AG09309 (cell line): ENCODE measurements around the gene P2RY11.

Source experiments
- DNase-seq: peaks from one replicate; pipeline ENCODE4 v3.0.0-alpha.2; 2010; ENCODE audit warnings: low read depth
- H3K4me3 ChIP-seq: 2 replicates; pipeline ENCODE4 v1.5.1; 2011; ENCODE audit warnings: mild to moderate bottlenecking, low read depth, low read length, moderate library complexity; ENCODE audit not compliant: control insufficient read depth
- CTCF ChIP-seq: IDR thresholded peaks from 2 replicates; pipeline ENCODE4 v1.5.1; 2011; ENCODE audit warnings: mild to moderate bottlenecking, low read depth, low read length, inconsistent platforms; ENCODE audit not compliant: insufficient read depth, control insufficient read depth; ENCODE audit errors: missing control alignments

Gene P2RY11

GRCh38 chr19:10158071-10158470 lies 46.6 kb downstream of the P2RY11 start:
- no peak for DNase-seq
- no peak for TF ChIP-seq CTCF
- H3K4me3 ChIP-seq: no peak overlapping the region

- no peak for DNase-seq
- no peak overlapping the region for H3K4me3 ChIP-seq
- no peak for TF ChIP-seq CTCF
These were observed 47.0 kb downstream of the P2RY11 start for GRCh38 chr19:10158485-10158884.

- no peak overlapping the region for H3K4me3 ChIP-seq
- DNase-seq: no peak
- no peak for TF ChIP-seq CTCF
These were observed 48.1 kb downstream of the P2RY11 start for GRCh38 chr19:10159610-10160009.

GRCh38 chr19:10163536-10163935 lies 52.0 kb downstream of the P2RY11 start:
- no peak overlapping the region for H3K4me3 ChIP-seq
- TF ChIP-seq CTCF: no peak

More at GRCh38 chr19:10163536-10163935, 52.0 kb downstream of the P2RY11 start:
- no peak for DNase-seq
